Transverse colon (tissue), 3 donors: ENCODE data around the gene AP4E1.

ENCODE experiments used
- POLR2A ChIP-seq: fragments of 450-650 bp; IDR thresholded peaks from one replicate; pipeline ENCODE4 v1.6.1; 2016; ENCODE audit warnings: antibody characterized with exemption, mild to moderate bottlenecking, moderate library complexity
- TF ChIP-seq, protein P1 (sequence below), 5 experiments: fragments of 200-600 bp in 3 of 5; fragments of 450-650 bp in 2 of 5; sonication (generic) in 3 of 5; IDR thresholded peaks; 1 replicate in 2 of 5; 2 replicates in 3 of 5; pipeline ENCODE4 v1.5.1; 2016 to 2017; ENCODE audit warnings: antibody characterized with exemption in 5 of 5, inconsistent platforms in 3 of 5, mild to moderate bottlenecking in 2 of 5, moderate library complexity in 1 of 5

DNA sequence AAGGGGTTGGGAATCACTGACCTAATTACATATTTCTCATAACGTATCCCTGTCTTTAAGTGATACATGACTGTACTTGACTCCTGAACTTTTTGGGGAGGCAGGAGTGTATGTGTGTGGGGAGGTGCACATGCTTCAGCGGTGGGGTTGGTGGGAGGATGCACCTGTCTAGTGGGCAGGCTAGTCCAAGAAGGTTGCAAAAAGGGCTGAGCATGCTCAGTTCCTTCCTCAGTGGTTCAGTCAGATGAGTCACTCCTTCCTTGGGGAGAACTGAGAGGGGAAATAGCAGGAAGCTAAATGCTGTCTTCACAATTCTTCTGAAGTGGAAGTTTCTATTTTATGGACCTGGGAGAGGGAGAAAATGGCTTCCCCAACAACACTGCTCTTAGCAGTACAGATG is 24.6 kb upstream of the AP4E1 start:
- TF ChIP-seq, protein P1, sequence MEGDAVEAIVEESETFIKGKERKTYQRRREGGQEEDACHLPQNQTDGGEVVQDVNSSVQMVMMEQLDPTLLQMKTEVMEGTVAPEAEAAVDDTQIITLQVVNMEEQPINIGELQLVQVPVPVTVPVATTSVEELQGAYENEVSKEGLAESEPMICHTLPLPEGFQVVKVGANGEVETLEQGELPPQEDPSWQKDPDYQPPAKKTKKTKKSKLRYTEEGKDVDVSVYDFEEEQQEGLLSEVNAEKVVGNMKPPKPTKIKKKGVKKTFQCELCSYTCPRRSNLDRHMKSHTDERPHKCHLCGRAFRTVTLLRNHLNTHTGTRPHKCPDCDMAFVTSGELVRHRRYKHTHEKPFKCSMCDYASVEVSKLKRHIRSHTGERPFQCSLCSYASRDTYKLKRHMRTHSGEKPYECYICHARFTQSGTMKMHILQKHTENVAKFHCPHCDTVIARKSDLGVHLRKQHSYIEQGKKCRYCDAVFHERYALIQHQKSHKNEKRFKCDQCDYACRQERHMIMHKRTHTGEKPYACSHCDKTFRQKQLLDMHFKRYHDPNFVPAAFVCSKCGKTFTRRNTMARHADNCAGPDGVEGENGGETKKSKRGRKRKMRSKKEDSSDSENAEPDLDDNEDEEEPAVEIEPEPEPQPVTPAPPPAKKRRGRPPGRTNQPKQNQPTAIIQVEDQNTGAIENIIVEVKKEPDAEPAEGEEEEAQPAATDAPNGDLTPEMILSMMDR (IDR thresholded peaks at IDR 0.05) = no peak
- no peak for TF ChIP-seq POLR2A
